ENCODE data around the gene GOLT1B.

Gene GOLT1B

DNA sequence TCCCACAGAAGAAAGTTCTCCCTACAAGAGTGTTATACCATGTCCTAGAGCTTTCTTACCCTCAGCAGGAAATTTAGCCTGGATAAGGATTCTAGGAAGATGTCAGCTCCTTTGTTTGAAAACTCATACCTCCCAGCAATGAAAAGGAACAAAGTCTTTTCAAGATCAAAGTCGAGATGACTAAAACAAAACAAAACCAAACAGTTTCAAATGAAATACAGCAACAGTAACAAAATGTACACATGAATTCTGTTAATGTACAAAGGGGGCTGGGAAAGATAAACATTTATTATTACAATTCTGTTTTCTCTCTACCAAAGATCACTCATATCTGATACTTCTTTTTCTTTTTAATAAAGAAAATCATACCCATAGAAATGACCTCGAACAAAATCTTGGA is 61.3 kb downstream of the GOLT1B start:
- DNase-seq (ENCODE audit: low read depth in 2 of 2, low spot score in 1 of 2), result no peak

DNA sequence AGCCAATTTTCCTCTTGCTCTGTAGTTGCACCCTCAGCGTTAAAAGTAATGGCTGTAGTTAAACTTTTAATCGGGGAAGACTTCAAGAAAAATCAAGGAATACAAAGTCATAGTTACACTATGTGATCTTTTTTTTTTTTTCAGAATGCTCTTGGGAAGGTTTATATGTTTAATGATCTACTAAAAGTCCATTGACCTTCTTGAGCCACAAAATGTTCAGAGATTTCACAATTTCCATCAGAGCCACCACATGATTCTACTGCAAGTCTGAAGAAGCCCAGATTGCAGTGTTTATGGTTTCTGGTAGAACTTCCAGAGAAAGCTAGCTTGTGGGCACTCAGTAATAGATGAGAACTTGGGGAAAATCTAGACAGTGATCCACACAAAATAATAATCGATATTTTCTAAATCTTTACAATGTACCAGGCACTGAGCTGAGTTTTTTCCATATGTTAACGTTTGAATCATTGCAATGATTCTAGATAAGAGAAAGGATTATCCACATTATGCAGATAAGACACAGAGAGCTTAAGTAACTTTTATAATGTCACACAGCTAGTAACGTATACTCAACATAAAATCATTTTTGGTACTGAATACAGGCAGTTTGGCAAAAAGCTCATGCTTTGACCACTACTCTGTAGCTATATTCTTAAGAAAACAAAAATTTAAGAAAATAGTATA is 64.8 kb downstream of the GOLT1B start:
- no peak for DNase-seq (ENCODE audit: low read depth in 2 of 2, low spot score in 1 of 2)

DNA sequence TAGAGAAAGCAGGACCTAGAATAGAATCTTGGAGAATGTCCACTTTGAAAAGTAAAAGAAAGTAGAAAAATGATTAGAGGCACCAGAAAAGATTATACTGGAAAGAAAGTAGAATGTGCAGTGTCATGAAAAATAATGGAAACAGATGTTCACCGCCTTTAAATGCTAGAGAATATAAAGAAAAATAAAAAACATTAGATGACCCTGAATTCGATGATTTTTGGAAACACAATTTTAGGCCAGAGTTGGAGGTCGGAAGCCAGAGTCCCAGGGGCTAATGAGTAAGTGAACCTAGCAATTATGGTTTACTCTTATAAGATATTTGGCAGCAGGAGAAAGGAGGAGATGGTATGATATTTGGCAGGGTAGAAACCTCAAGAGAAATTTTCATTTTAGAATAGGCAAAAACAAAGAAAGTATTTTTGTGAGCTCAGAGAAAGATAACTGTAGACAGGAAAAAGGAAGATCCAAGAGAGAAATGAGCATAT is 65.4 kb downstream of the GOLT1B start:
- DNase-seq (ENCODE audit: low read depth in 2 of 2, low spot score in 1 of 2), result no peak

All from stimulated activated CD8-positive, alpha-beta memory T cell treated with anti-CD3 and anti-CD28 coated beads, Interleukin-4, amount 100 ng/mL, for 4 hours (primary cell).